ENCODE results near the gene CDK19. TPM values are rescaled to one million over a fixed set of nuclear protein-coding genes. Genes with fewer than 3 reads are reported as not detected.

The CDK19 gene
- polyA plus RNA-seq, 1 donor (not counting 4 experiments of a cell fraction or from before 2014, with no cell fraction given) = 6.4 TPM

DNA sequence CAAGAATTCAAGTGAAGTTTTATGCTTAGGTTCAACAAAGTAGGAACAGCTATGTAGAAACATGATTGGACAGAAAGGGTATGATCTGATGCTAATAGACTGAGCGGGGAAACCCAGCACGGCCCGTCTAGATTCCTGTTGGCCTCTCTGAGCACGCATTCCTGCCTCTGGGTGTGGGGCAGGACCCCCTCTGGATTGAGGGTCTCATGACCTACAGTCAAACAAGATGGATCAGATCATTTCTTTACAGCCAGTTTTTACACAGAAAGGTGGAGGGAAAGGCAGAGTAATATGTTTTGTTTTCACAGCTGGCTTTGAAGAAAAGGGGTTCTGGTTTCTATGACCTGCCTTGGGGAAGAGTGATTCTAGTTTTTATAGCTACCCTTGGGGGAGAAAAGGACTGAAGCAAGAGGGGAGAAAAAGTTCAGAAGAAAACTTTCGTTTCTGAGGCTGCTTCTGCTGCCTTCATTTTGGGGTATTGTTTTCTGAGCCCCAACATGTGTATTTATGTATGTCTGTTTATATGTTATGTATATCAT, 239.3 kb downstream of the CDK19 start:
- Histone ChIP-seq H3K27me3 (ENCODE audit: control insufficient read depth, extremely low read depth, insufficient read depth, low read length) (no peaks in the 10 kb centered on the region), H3K9ac (ENCODE audit: control insufficient read depth, extremely low read depth, insufficient read depth, low read length) (no peak overlapping the region), H4K20me1 (ENCODE audit: control insufficient read depth, extremely low read depth, insufficient read depth, low read length) (no peaks in the 10 kb centered on the region), H3K4me1 (ENCODE audit: control insufficient read depth, extremely low read depth, insufficient read depth, low read length) (no peaks in the 10 kb centered on the region), H3K9me3 (ENCODE audit: control insufficient read depth, low read depth, low read length) (no peaks in the 10 kb centered on the region), H3K4me2 (ENCODE audit: control insufficient read depth, extremely low read depth, insufficient read depth, low read depth, low read length) (no peak overlapping the region), H2AFZ (ENCODE audit: control insufficient read depth, low read length) (no peak overlapping the region), H3K79me2 (ENCODE audit: control insufficient read depth, insufficient read depth, low read length) (no peaks in the 10 kb centered on the region), H3K27ac (ENCODE audit: control insufficient read depth, insufficient read depth, low read length) (no peak overlapping the region), H3K9me1 (ENCODE audit: control insufficient read depth, extremely low read depth, insufficient read depth, low read length) (no peaks in the 10 kb centered on the region), H3K4me3 (ENCODE audit: control insufficient read depth in 2 of 3, extremely low read depth in 1 of 3, insufficient read depth in 2 of 3, low read depth in 1 of 3, low read length in 3 of 3) (no peak overlapping the region), H3K36me3 (ENCODE audit: control insufficient read depth in 2 of 2, extremely low read depth in 1 of 2, insufficient read depth in 2 of 2, low read length in 2 of 2) (no peaks in the 10 kb centered on the region)
- FAIRE-seq (no peak), DNase-seq (ENCODE audit: low read depth, low spot score) (no peak)
- TF ChIP-seq, protein P1, sequence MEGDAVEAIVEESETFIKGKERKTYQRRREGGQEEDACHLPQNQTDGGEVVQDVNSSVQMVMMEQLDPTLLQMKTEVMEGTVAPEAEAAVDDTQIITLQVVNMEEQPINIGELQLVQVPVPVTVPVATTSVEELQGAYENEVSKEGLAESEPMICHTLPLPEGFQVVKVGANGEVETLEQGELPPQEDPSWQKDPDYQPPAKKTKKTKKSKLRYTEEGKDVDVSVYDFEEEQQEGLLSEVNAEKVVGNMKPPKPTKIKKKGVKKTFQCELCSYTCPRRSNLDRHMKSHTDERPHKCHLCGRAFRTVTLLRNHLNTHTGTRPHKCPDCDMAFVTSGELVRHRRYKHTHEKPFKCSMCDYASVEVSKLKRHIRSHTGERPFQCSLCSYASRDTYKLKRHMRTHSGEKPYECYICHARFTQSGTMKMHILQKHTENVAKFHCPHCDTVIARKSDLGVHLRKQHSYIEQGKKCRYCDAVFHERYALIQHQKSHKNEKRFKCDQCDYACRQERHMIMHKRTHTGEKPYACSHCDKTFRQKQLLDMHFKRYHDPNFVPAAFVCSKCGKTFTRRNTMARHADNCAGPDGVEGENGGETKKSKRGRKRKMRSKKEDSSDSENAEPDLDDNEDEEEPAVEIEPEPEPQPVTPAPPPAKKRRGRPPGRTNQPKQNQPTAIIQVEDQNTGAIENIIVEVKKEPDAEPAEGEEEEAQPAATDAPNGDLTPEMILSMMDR (optimal IDR thresholded peaks at IDR 0.05 in 1 of 3, IDR thresholded peaks at IDR 0.05 in 1 of 3, conservative IDR thresholded peaks at IDR 0.05 in 1 of 3; ENCODE audit: extremely low read depth in 1 of 3, insufficient read depth in 2 of 3, low read length in 3 of 3) = no peak
- TF ChIP-seq EZH2 (IDR thresholded peaks at IDR 0.05; ENCODE audit: low read length) = no peak
- dilution Hi-C loops (cut with MboI; ENCODE audit: extremely low pct_ligation_motif_present, low sequenced_read_pairs) = no loop called here

DNA sequence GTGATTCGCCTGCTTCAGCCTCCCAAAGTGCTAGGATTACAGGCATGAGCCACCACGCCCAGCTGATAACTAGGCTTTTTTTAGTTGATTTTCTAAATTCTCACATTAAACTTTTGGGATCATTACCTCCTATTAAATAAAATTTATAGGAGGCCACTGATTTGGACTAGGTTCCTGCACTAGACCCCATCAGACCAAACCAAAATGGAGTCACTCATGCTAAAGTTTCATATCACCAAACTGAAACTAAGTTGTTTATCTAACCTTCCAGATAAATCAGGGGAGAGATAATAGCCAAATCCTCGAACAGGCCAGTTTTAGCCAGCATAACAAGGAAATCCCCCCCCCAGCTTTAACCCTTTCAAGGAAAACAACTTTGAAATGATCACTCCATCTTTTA, 240.5 kb downstream of the CDK19 start:
- H2AFZ ChIP-seq (ENCODE audit: control insufficient read depth, low read length) = no peak overlapping the region
- no peaks in the 10 kb centered on the region for H3K4me1 ChIP-seq (ENCODE audit: control insufficient read depth, extremely low read depth, insufficient read depth, low read length)
- TF ChIP-seq, protein P1 (optimal IDR thresholded peaks at IDR 0.05 in 1 of 3, IDR thresholded peaks at IDR 0.05 in 1 of 3, conservative IDR thresholded peaks at IDR 0.05 in 1 of 3; ENCODE audit: extremely low read depth in 1 of 3, insufficient read depth in 2 of 3, low read length in 3 of 3) = no peak
- TF ChIP-seq EZH2 (IDR thresholded peaks at IDR 0.05; ENCODE audit: low read length) = no peak
- H3K27me3 ChIP-seq (ENCODE audit: control insufficient read depth, extremely low read depth, insufficient read depth, low read length) = no peaks in the 10 kb centered on the region
- DNase-seq (ENCODE audit: low read depth, low spot score) (no peak), FAIRE-seq (no peak)
- H3K36me3 ChIP-seq (ENCODE audit: control insufficient read depth in 2 of 2, extremely low read depth in 1 of 2, insufficient read depth in 2 of 2, low read length in 2 of 2) = no peaks in the 10 kb centered on the region
- dilution Hi-C loops (cut with MboI; ENCODE audit: extremely low pct_ligation_motif_present, low sequenced_read_pairs) = no loop called here
- no peak overlapping the region for H3K4me3 ChIP-seq (ENCODE audit: control insufficient read depth in 2 of 3, extremely low read depth in 1 of 3, insufficient read depth in 2 of 3, low read depth in 1 of 3, low read length in 3 of 3)
- no peak overlapping the region for H3K4me2 ChIP-seq (ENCODE audit: control insufficient read depth, extremely low read depth, insufficient read depth, low read depth, low read length)
- H3K9ac ChIP-seq (ENCODE audit: control insufficient read depth, extremely low read depth, insufficient read depth, low read length) = no peak overlapping the region
- no peaks in the 10 kb centered on the region for H3K79me2 ChIP-seq (ENCODE audit: control insufficient read depth, insufficient read depth, low read length)
- no peaks in the 10 kb centered on the region for H3K9me3 ChIP-seq (ENCODE audit: control insufficient read depth, low read depth, low read length)
- no peaks in the 10 kb centered on the region for H3K9me1 ChIP-seq (ENCODE audit: control insufficient read depth, extremely low read depth, insufficient read depth, low read length)
- H4K20me1 ChIP-seq (ENCODE audit: control insufficient read depth, extremely low read depth, insufficient read depth, low read length) = no peaks in the 10 kb centered on the region
- no peak overlapping the region for H3K27ac ChIP-seq (ENCODE audit: control insufficient read depth, insufficient read depth, low read length)
